GM21619 (cell line): ENCODE data around the gene IDUA.

ENCODE experiments used
- ATAC-seq: cut with Tn5 transposase; IDR thresholded peaks from one replicate; pipeline ENCODE4 v1.9.1; 2021; ENCODE audit not compliant: unreplicated experiment

IDUA gene

DNA sequence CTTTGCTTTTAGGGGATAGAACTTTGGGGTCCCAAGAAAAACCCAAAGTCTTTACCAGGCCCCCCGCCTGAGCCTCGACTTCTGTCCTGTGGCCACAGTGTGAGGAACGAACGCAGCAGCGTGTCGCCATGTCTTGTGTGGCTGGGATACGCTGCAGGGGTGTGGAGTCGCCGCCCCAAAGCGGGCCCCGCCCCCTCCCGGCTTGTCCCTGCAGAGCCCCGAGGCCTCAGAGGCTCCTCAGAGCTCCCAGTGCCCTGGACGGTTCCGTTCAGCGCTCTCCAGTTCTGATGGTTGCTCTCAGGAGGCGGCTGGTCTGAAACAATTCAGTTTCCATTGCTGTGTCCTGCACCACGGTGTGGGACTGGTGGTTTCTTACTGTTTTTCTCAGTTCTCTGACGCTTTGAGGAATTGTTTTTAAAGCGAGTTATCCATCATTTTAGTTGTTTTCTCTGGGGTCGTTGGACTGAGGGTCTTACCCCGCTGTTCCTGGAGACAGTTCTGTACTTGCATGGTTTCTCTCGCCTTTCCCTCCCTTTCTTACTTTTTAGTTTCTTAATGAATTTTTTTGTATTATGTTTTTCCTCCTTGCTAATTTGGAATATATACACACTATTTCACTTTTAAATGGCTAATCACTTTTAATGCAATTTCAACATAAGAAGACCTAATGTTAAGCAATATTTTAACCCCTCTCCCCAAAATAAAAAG lies 1.6 kb upstream of the IDUA start:
- no peak for ATAC-seq

DNA sequence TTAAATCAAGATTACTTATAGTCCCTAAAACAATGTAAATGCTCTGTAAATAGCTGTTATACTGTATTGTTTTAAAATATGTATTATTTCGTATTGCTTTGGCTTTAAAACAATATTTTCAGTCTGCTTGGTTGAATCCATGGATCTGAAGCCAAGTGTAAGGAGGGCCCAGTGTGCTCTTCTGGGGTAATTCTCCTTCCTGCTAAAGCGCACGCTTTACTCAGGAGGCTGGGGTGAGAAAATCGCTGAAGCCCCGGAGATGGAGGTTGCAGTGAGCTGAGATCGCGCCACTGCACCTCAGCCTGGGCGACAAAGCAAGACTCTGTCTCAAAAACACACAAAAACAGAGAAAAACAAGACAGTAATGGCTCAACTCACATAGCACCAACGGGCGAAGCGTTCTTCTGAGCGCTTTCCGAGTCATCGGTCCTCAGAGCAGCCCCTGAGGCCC lies 391 bp upstream of the IDUA start:
- ATAC-seq = peak; percentile 16

DNA sequence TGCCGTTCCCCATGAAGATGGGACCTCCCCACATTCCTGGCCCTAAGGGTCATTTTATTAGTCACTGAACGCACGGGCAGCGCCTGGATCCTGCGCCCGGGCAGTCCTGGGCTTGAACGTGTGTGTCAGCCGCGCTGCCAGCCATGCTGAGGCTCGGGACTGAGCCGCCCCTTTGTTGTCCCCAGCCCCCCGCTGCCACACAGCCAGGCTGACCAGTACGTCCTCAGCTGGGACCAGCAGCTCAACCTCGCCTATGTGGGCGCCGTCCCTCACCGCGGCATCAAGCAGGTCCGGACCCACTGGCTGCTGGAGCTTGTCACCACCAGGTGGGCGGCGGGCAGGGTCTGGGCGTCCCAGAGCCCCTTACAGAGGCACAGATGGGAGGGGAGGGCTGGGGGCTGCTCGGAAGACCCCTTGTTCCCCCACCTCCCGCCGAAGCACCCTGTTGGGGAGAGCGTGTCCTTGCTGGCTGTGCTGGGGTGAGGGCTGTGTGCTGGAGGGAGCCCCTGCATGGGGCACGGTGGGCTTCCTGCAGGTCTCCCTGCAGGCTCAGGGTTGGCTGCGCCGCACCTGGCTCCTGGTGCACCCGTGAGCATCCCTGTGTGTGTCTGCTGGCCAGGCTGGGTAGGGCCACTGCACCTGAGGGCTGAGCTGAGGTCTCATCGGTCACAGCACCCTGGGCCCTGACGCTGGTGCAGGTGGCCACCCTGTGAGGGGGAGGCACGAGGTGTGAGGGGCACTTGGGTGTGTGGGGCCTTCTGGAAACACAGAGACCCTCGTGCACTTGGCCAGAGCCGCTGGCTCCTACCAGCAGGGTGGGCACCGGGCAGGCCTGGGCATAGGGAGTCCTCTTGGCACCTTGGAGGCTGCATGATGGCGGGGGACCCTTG lies 1.0 kb downstream of the IDUA start:
- ATAC-seq = no peak

DNA sequence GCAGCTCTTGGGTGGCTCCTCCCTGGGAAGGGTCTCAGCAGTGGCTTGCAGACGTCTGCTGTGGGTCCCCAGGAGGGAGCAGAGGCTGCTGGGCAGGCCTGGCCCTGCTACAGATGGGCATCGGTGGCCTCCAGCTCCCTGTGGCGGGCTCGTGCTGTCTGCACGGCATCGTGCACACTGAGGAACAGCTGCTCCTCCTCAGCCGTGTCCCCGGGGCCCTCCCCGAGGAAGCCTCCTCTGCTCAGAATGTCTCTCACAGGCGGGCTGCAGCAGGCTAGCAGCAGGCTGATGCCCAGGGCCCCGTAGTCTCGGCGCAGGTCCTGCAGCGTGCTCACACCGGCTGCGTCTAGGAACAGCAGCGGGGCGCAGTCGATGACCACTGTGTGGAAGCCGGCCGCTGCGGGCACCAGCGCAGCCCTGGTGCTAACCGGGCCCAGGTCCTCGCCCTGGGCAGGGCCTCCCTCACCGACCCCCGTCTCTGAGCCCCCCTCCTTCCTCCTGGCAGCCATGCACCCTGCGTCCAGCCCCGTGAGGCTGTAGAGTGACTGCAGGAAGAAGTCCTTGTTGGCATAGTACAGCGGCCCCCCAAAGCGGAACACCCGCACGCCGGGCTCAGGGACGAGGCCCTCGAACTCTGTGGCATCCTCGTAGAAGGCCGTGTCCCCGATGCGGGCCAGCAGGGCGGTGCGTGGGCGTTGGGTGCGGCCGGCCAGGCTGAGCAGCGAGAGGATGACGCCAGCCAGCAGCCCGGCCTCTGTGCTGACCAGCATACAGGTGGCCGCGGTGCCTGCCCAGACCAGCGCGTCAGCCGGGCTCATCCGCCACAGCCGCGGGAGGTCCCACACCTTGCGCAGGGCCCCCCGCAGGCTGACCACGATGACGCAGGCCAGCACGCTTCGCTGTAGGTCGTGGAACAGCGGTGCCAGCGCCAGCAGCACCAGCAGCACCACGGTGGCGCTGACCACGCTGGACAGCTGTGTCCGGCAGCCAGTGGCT lies 2.2 kb downstream of the IDUA start:
- ATAC-seq = no peak

DNA sequence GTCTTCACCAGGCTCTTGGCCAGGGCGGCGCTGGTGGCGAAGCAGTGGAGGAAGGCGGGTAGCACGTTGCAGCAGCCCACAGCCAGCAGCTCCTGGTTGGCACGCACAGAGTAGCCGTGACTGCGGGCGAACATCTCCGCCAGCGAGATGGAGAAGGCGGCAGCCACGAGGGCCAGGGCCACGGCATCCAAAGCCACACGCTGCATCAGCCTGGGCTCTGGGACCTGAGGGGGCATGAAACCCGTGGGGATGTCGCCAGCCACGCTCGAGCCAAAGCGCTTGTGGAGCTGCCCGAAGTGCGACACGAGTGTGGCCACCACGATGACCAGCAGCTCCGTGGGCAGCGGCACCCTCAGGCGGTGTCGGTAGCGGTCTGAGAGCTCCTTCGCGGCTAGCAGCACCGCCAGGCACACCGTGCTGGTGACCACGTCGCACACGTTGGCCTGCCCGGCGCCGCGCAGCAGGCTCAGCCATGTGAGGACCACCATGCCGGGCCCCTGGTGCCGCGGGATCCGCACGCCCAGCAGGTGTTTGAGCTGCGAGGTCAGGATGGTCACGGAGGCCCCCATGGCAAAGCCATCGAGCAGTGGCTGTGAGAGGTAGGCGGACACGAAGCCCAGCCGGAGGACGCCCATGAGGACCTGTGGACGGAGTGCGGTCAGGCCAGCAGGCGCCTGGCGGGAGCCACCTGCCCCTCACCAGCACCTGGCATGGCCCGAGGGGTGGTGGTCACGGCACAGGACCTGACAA lies 3.1 kb downstream of the IDUA start:
- no peak for ATAC-seq

DNA sequence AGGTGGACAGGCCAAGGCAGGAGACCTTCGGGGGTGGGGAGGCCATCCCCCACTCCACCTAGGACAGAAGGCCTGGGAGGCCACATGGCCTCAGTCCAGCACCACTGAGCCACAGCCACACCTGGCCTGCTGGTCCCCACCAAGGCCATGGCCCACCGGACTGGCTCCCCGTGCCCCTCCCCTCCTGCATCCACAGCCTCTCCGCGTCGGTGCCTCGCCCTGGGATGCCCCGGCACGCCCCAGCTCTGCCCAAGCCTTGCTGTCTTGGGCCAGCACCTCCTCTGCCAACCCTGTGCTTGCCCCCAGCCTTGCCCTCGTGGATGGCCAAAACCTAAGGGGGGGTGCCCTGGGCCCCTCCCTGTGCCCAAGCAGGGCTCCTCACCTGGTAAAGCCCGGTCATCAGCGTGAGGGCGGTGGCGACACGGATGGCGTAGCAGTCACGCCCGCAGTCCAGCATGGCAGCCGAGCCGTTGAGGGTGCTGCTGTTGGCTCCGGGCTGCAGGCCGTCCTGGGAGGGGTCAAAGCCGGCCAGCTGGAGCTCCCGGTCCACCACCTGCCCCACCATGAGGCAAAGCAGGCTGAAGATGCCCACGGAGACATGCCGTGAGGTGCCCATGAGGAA lies 4.0 kb downstream of the IDUA start:
- ATAC-seq = no peak

DNA sequence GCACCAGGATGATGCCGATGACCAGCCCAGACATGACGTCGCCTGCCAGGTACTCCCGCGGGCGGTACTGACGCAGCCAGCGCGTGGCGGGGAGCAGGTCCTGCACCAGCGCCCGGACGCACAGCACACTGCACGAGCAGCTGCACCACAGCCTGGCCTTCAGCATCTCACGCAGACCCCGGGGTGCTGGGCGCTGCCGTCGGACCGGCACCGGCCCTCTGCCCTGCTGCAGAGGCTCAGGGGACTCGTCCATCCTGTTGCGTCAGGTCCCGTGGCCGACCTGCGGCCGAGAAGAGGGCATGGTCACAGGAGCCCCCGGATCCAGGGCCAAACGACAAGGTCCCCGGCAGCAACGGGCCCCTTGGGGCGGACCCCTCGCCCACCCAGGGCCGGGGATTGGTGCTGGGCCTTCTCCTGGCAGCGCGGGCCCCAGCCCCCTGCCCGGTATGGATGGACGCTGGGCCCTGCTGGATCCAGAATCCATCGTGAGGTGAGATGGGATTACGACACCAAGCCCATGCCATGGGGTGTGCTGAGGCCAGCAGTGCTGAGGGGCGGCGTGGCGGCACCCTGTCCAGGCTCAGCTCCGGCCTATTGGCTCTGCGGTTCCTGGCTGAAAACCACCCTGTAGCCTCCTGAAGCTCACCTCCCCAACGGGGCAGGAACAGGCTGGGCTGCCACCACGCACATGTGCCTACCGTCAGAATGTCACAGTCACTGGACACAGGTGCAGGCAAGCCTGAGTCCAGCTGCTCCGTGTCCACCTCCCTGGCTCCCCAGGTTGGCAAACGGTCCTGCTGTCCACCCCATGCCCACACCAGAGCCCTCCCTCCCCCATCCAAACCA lies 4.8 kb downstream of the IDUA start:
- ATAC-seq = no peak

DNA sequence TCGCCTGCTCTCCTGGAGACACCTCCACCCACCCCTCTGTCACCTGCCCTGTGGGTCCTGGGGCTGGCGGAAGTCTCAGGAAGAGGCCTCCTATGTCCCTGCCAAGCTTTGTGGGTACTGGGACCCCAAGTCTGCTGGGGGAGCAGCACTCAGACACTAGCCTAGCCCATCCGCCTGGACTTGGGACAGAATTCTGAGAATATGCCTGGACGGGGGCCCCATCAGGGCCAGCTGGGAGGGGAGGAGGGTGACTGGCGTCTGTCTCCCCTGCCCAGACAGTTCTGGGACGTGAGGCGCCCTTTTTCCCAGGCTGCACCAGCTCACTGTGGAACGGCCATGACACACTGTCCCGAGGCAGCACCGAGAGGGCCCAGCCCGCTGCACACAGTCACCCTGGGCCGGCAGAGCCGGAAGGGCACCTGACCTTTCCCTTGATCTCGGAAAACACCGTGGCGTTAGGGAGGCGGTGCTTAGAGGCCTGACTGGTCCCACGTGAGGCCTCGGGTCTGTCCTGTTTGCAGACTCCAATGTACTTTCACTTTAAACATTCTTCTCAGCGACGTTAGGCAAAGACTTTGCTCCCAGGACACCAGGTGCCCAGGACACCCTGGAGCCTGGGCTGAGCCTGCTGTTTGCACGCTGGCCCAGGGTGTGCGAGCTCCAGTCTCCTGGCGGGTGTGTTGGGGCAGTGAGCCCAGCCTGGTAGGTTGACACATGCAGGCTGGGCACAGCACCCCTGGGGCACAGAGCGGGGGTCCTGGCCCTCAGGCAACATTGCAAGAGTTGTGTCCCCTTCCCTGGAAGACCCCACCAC lies 5.7 kb downstream of the IDUA start:
- ATAC-seq = no peak

DNA sequence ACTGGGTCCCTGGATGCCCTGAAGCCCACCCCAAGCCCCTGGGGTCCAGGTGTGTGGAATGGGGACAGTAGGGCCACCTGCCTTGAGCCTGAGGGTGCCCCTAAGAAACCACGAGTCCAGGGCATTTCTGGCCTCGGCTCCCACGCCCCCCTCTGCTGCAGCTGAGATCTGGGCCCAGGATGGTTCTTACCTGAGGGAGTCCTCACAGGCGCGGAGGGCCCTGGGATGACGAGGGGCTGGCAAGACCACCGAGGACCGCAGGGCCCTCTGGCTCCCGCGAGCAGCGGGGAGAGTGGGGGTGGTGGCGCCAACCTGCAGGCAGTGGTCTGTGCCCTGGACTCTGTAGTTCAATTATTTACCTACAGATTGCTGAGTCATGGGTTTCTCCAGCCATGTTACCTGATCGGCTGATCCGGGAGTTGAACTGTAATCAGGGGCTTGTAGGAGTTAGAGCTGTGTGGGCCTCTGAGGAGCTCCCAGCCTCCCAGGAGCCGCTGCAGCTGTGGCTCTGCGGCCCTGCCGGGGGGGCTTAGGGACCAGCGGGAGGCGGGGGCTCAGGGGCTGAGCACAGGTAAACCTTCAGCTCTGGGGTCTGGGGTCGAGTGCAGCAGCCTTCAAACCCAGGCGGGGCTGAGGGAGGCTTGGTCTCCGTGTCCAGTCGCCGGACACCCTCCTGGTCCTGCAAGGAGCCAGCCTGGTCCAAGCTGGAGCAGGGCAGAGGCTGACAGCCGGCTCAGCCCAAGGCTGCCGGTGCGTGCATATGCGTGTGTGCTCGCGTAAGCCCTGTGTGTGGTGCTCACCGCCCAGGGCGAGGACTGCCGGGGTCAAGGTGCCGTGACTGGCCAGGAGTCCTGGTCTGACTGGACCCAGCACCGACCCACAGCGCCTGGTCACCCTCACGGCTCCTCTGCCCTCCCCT lies 6.5 kb downstream of the IDUA start, which contains the start of gene SLC26A1:
Gene SLC26A1, minus strand, starts transcription at position 294 of the 919 bp plus-strand sequence. CDS start 1,701 bp downstream, outside the sequence.
- ATAC-seq = no peak

DNA sequence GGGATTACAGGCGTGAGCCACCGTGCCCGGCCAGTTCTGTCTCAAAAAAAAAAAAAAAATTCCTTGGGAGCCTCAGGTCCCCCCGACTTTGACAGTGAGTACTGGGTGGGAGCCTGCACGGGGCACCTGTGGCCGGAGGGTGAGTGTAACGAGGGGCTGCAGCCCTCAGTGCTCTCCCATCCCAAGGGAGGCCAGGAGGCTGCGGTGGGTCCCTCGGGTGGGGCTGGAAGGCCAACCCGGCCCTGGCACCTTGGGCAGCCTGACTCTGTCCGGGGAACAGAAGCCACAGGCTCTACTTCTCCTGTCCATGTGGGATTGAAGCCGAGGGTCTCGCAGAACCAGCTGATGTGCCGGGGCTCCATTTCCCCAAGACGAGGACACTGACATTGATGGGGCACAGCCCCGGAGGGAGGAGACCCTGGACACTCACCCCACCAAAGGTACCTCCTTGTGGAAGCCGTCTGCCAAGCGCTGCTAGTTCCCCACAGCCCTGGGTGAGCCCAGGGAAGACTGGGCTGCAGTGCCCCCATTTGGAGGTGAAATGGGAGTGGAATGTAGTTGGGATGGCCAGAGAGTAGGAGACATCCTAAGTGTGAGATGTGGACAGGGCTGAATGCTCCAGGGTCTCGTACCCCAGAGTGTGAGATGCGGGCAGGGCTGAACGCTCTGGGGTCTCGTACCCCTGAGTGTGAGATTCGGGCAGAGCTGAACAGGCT lies 8.6 kb downstream of the IDUA start:
- ATAC-seq = no peak

DNA sequence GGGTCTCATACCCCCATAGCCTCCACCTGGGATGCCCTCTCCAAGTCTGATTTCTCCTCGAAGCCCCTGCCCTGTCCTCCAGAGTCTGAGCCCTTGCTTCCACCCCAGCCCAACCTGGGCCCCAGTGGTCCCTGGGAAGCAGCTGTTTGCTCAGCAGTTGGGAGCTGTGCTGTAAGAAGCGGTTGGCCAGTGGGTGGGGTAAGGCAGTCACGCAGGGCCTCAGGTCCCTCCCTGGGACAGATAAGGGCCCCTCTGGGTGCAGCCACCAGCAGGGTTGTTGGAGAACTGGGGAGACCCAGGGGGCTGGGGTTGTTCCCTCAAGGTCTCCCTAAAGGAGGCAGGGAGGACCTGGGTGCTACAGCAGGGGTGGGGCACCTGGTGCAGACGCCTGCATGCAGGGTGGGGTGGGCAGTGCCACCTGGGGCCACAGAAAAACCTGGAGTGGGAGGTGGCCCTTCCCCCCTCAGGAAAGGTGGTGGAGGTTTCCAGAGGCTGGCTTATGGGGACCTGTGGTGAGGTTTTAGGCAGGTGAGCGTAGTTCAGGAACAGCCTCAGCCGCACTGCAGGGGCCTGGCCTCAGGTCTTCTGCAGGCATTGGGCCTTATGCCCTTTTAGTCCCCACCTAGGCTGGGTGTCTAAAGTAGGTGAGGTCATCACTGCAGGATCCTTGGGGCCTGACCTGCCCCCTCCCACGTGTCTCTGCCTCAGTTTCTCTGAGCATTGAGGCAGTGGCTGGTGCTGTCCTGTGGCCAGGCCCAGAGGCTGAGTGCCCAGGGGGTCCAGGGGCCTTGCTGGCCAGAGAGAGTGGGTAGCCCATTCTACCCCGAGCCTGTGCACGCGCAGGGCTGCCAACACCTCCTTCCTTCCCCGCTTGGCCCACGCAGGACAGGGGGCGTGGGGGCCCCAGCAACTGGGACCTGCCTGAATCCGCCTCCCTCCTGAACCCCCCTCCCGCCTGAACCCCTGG lies 9.5 kb downstream of the IDUA start:
- no peak for ATAC-seq

DNA sequence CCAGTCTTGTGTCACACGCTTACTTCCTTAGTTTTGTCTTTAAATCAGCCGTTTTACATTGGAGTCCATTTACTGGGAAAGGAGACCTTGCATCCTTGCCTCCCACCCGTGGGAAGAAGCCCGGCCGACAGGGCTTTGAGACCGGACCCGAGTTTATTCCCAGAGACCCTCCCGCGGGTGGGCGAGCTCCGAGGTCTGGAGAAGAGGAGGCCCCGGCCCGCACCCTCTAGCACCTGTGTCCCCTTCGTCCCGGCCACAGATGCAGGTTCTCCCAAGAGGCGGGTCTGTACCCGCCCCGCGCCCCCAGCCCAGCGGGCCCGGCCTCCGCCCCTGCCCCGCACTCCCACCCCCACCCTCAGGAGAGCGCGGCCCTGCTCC lies 10.1 kb downstream of the IDUA start:
- ATAC-seq = no peak

DNA sequence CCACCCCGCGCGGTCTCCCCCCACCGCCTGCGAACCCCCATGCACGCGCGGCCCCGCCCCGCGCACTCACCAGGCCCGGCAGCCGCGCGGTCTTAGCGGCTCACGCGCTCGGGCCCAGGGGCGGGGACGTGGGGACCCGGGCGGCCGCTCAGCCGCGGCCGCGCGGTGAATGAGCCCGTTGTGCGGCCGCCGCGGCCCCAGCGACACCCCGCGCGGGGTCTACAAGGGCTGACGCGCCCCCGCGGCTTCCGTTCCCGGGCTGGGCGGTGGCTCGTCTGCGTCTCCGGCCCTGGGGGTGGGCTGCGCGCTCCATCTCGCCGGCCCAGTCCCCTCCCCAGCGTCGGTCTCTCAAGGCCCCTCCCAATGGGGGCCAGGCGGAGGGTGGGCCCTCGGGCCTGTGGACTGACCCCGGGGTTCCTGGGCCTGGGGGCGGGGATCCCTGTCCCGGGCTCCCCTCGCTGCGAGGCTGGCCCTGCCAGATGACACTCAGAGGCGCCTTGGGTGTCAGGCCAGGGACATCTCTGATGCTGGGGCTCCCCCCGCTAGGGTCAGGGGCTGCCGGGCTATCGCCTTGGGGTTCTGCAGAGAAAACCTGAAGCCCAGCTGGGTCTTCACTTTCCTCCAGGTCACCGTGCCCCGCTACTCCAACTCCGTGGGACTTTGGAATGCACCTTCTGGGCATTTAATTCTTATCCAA lies 10.7 kb downstream of the IDUA start:
- no peak for ATAC-seq

DNA sequence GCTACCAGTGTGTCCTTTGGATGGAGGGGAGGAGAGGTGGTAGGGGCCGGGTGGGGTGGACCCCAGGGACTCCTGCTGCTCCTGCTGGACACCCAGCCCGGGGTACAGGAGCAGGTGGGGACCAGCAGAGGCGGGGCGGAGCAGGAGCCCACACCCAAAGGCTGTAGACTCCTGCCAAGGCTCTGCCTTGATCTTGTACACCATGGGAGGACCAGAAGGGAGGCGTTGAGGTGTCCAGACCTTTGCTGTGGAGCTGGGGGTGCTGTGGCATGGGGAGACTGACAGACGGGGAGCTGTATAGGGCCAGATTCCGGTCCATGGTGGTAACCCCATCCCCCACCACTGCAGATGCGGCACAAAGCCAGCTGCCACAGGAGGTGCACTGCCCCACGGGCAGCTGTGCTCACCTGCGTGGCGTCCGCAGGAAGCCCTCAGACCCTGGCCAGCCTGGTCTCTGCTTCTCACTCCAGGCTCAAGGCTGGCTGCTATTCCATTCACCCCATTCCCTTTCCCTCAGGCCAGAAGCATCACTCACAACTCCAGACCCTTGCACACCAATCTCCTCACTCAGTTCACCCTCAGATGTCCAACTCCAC lies 11.3 kb downstream of the IDUA start:
- ATAC-seq = no peak
